ENCODE measurements around the gene MST1R. TPM values are rescaled to one million over a fixed set of nuclear protein-coding genes. Genes with fewer than 3 reads are reported as not detected.

Gene MST1R
- total and polyA plus RNA-seq, 2 of the 4 experiments (the other 2 are of a cell fraction) = under 0.01 to 0.14 TPM

DNA sequence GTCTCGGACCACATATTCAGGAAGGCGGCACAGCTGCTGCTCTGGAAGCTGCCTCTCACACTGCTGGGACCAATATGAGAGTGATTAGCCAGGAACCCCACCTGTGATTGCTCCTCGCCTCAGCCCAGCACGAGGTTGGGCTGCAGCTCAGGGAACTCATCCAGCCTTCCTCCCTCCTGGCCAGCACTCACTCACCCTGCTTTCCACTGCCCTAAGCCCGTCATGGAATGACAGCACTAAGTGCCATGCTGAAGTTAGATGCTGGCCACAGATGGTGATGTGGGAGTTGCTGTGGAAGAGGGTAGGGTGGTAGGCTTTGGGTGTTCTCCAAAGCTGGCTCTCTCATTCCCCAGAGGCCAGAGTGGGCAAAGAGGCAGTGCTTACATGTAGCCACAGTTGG, 7.3 kb downstream of the MST1R start:
- H3K27me3 ChIP-seq (ENCODE audit: control insufficient read depth, insufficient read depth, low read length) = no peaks in the 10 kb centered on the region
- no peak overlapping the region for H4K91ac ChIP-seq (ENCODE audit: insufficient read depth, low read depth, low read length)
- H2AK9ac ChIP-seq (replicated peaks; ENCODE audit: low read depth, low read length, poor library complexity) = peak overlapping the region; percentile 55
- intact Hi-C loops (cut with micrococcal nuclease) (no loop called here), dilution Hi-C loops (cut with HindIII; ENCODE audit: low sequenced_read_pairs, unreplicated experiment) (no loop called here), in situ Hi-C loops (cut with MboI; ENCODE audit: low sequenced_read_pairs) (no loop called here)
- H3K4me1 ChIP-seq (ENCODE audit: control insufficient read depth, insufficient read depth, low read length) = peaks cover 8% of the 10 kb centered on the region
- no peak overlapping the region for H3K14ac ChIP-seq (replicated peaks; ENCODE audit: low read depth, low read length)
- no peak overlapping the region for H3K18ac ChIP-seq (ENCODE audit: low read depth, low read length)
- no peak overlapping the region for H3K9ac ChIP-seq (ENCODE audit: low read depth, low read length)
- no peaks in the 10 kb centered on the region for H3K36me3 ChIP-seq (ENCODE audit: control insufficient read depth, insufficient read depth, low read length)
- DNase-seq (no peak), ATAC-seq (ENCODE audit: low read depth) (no peak)
- H3K9me3 ChIP-seq (ENCODE audit: control insufficient read depth, insufficient read depth, low read length) = no peaks in the 10 kb centered on the region
- no CpG with 5 or more reads among the region's 5 CpGs for WGBS, 2 experiments (ENCODE audit: extremely low coverage in 2 of 2, insufficient read length in 1 of 2)
- H3K4ac ChIP-seq (ENCODE audit: low read depth, low read length) = no peak overlapping the region
- H4K8ac ChIP-seq (ENCODE audit: low read depth in 2 of 2, low read length in 2 of 2) = no peak overlapping the region
- H3K27ac ChIP-seq (ENCODE audit: insufficient read depth, low read length) = no peak overlapping the region
- ChIA-PET CTCF (no interaction called here), POLR2A (ENCODE audit: unreplicated experiment) (no interaction called here)
- H2AFZ ChIP-seq (replicated peaks; ENCODE audit: low read length, poor library complexity) = no peak overlapping the region
- H2BK15ac ChIP-seq (ENCODE audit: low read depth, low read length) = no peak overlapping the region
- H3K56ac ChIP-seq (ENCODE audit: extremely low read depth, insufficient read depth, low read length) = no peak overlapping the region
- no peak overlapping the region for H3K4me3 ChIP-seq (ENCODE audit: insufficient read depth, low read depth, low read length)
- H3K9me1 ChIP-seq (ENCODE audit: insufficient read depth, low read length) = peaks cover 2% of the 10 kb centered on the region; the same call in 1 of the 2 replicates
- no peak overlapping the region for H3K23ac ChIP-seq (ENCODE audit: low read depth, low read length)
- no peak for TF ChIP-seq FOS (IDR thresholded peaks at IDR 0.05; ENCODE audit: low read depth, low read length)
- no peak for TF ChIP-seq POLR2A (IDR thresholded peaks at IDR 0.05; ENCODE audit: low read depth, low read length)
- no peak for TF ChIP-seq SMC3 (IDR thresholded peaks at IDR 0.05; ENCODE audit: low read depth, low read length)
- TF ChIP-seq, protein P1, sequence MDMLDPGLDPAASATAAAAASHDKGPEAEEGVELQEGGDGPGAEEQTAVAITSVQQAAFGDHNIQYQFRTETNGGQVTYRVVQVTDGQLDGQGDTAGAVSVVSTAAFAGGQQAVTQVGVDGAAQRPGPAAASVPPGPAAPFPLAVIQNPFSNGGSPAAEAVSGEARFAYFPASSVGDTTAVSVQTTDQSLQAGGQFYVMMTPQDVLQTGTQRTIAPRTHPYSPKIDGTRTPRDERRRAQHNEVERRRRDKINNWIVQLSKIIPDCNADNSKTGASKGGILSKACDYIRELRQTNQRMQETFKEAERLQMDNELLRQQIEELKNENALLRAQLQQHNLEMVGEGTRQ (IDR thresholded peaks at IDR 0.05; ENCODE audit: low read depth, low read length) = no peak
- no peak for TF ChIP-seq RFX5 (IDR thresholded peaks at IDR 0.05; ENCODE audit: low read depth, low read length)
- TF ChIP-seq MAZ (IDR thresholded peaks at IDR 0.05; ENCODE audit: borderline replicate concordance, low read depth, low read length) = no peak
- no peak for TF ChIP-seq NFE2L2 (IDR thresholded peaks at IDR 0.05; ENCODE audit: low read depth, low read length)
- TF ChIP-seq, protein P2, sequence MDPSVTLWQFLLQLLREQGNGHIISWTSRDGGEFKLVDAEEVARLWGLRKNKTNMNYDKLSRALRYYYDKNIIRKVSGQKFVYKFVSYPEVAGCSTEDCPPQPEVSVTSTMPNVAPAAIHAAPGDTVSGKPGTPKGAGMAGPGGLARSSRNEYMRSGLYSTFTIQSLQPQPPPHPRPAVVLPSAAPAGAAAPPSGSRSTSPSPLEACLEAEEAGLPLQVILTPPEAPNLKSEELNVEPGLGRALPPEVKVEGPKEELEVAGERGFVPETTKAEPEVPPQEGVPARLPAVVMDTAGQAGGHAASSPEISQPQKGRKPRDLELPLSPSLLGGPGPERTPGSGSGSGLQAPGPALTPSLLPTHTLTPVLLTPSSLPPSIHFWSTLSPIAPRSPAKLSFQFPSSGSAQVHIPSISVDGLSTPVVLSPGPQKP (IDR thresholded peaks at IDR 0.05; ENCODE audit: borderline replicate concordance, low read depth, low read length) = no peak
- TF ChIP-seq CHD1 (IDR thresholded peaks at IDR 0.05; ENCODE audit: low read depth, low read length) = no peak
- TF ChIP-seq BHLHE40 (IDR thresholded peaks at IDR 0.05; ENCODE audit: low read depth, low read length) = no peak
- TF ChIP-seq, protein P3, sequence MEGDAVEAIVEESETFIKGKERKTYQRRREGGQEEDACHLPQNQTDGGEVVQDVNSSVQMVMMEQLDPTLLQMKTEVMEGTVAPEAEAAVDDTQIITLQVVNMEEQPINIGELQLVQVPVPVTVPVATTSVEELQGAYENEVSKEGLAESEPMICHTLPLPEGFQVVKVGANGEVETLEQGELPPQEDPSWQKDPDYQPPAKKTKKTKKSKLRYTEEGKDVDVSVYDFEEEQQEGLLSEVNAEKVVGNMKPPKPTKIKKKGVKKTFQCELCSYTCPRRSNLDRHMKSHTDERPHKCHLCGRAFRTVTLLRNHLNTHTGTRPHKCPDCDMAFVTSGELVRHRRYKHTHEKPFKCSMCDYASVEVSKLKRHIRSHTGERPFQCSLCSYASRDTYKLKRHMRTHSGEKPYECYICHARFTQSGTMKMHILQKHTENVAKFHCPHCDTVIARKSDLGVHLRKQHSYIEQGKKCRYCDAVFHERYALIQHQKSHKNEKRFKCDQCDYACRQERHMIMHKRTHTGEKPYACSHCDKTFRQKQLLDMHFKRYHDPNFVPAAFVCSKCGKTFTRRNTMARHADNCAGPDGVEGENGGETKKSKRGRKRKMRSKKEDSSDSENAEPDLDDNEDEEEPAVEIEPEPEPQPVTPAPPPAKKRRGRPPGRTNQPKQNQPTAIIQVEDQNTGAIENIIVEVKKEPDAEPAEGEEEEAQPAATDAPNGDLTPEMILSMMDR (conservative IDR thresholded peaks at IDR 0.05; ENCODE audit: low read depth, low read length) = no peak
- TF ChIP-seq MAFK (IDR thresholded peaks at IDR 0.05; ENCODE audit: low read depth, low read length) = no peak
- TF ChIP-seq RCOR1 (IDR thresholded peaks at IDR 0.05; ENCODE audit: insufficient replicate concordance, low read length) = no peak
- no peak for TF ChIP-seq RAD21 (IDR thresholded peaks at IDR 0.05; ENCODE audit: low read length)
- TF ChIP-seq CEBPB (IDR thresholded peaks at IDR 0.05; ENCODE audit: low read depth, low read length) = no peak
- no peak for TF ChIP-seq MXI1 (IDR thresholded peaks at IDR 0.05; ENCODE audit: borderline replicate concordance, low read depth, low read length)
- BruUV-seq (replicated peaks) = no TSS peak
- no peaks in the 10 kb centered on the region for H3K79me1 ChIP-seq (ENCODE audit: low read depth in 1 of 2, low read length in 2 of 2)
- no peak overlapping the region for H2AK5ac ChIP-seq (ENCODE audit: low read depth, low read length)
- no peak overlapping the region for H2BK120ac ChIP-seq (ENCODE audit: low read depth, low read length)
- no peak overlapping the region for H4K5ac ChIP-seq (ENCODE audit: low read depth, low read length)
- no peaks in the 10 kb centered on the region for H4K20me1 ChIP-seq (ENCODE audit: insufficient read depth, low read length)
- H2BK5ac ChIP-seq (ENCODE audit: low read depth, low read length, poor library complexity, severe bottlenecking) = no peak overlapping the region
- no peak overlapping the region for H2BK20ac ChIP-seq (ENCODE audit: low read depth, low read length)
- H3K4me2 ChIP-seq (ENCODE audit: low read depth, low read length) = no peak overlapping the region
